DMS153 (cell line): ENCODE data around the gene PDYN.

ENCODE experiments used
- DNase-seq: peaks from one replicate; lab custom pipeline; 2025; lab: John Stamatoyannopoulos, UW

PDYN gene

GRCh38 chr20:1934721-1935573 is 58.9 kb downstream of the PDYN start:
- no peak for DNase-seq

DNA sequence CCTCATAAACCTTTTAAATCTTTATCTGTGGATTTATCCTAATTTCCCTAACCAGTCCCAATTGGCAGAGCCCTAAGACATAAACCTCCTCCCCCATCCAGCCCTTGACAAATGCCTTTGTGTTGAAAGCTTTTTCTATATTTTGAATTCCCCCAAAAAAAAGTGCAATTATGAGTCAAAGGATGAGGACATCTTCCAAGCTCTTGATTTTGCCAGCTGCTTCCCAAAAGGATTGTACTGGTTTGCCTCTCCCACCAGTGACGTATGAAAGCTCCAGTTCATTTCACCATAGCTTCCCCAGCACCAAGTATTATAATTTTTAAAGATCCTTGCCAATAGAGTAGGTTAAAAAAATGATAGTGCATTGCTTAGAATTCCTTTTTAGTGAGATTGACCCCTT is 59.7 kb downstream of the PDYN start:
- no peak for DNase-seq

GRCh38 chr20:1933465-1933870 is 60.4 kb downstream of the PDYN start:
- no peak for DNase-seq

DNA sequence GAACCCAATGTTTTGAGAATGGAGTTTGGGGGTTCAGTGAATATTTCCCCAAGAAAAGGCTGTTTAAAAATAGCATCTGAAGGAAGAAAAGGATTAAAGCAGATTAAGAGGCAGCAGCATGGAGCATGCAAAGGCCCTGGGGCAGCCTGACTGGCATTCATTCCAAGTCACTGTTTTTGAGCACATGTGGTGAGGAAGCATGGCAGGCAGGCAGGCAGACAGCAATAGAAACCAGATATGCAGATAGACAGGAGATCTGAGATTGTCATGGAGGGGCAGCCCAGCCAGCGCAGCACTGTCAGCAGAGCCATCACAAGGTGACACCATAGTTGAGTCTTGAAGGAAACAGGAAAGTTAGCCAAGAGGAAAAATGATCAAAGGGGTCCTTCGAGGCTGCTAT is 60.9 kb downstream of the PDYN start:
- DNase-seq, result no peak

- no peak for DNase-seq
These were observed 62.0 kb downstream of the PDYN start for GRCh38 chr20:1931830-1932229.

- no peak for DNase-seq
These were observed 63.7 kb downstream of the PDYN start for GRCh38 chr20:1930165-1930564.

- DNase-seq, result no peak
These were observed 64.4 kb downstream of the PDYN start for GRCh38 chr20:1929460-1929859.

DNA sequence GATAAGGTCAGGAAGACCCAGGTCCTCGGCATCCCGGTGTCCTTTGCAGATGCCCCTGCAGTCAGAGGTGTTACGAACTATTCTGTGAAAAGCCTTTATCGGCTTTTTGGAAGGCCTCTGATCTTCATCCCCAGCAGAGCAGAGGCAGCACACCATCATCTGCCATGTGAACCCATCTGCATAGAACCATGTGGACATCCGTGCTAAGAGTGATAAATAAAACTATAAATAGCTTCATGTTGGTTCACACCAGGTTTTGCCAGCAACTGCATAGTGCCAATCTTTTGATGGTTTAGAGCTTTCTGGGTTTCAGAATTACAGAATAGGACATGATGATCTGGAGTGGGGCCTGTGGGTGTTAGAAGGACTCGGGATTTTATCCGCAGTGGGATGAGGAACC is 65.1 kb downstream of the PDYN start:
- no peak for DNase-seq
